ENCODE results near the gene GNB1. TPM values are rescaled to one million over a fixed set of nuclear protein-coding genes. Genes with fewer than 3 reads are reported as not detected.

The GNB1 gene
- total RNA-seq, 1 donor from 2014 or later: 116 TPM

Other genes with a start within 250 kb of the GNB1 start
- 5.0 and 7.6 TPM in 2 replicates for gene CDK11B, start 232.1 kb downstream of the GNB1 start, total RNA-seq
- gene SLC35E2B, start 198.3 kb downstream of the GNB1 start, total RNA-seq: 14.0 and 17.0 TPM in 2 replicates
- 4.2 and 10.6 TPM in 2 replicates for gene CDK11A, start 166.7 kb downstream of the GNB1 start, total RNA-seq
- gene NADK, start 112.6 kb downstream of the GNB1 start, total RNA-seq: 41.6 and 51.0 TPM in 2 replicates
- gene CALML6, start 24.2 kb upstream of the GNB1 start, total RNA-seq: under 0.01 and 0.77 TPM in 2 replicates
- 1.4 and 1.6 TPM in 2 replicates for gene TMEM52, start 28.2 kb upstream of the GNB1 start, total RNA-seq
- gene CFAP74, start 112.7 kb upstream of the GNB1 start, total RNA-seq: not detected in 2 replicates
- not detected in 2 replicates for gene GABRD, start 128.3 kb upstream of the GNB1 start, total RNA-seq
- gene PRKCZ, start 159.3 kb upstream of the GNB1 start, total RNA-seq: 34.6 and 38.4 TPM in 2 replicates